ENCODE data around the gene RABEP2.
"Not testable (repeated sequence)": the region's sequence is repeated elsewhere in the genome, so short reads cannot be mapped to it uniquely, and the experiment has no call there.

Gene RABEP2

GRCh38 chr16:28875134-28876018 lies 49.7 kb downstream of the RABEP2 start:
- H3K4me3 ChIP-seq (ENCODE audit: low read depth, low read length), result no peak overlapping the region
- no peak for DNase-seq (ENCODE audit: low read depth)
- no peak for TF ChIP-seq CTCF (IDR thresholded peaks at IDR 0.05; ENCODE audit: control insufficient read depth, extremely low read depth, insufficient read depth)

- H3K4me3 ChIP-seq (ENCODE audit: low read depth, low read length), result no peak overlapping the region
- no peak for TF ChIP-seq CTCF (IDR thresholded peaks at IDR 0.05; ENCODE audit: control insufficient read depth, extremely low read depth, insufficient read depth)
- DNase-seq (ENCODE audit: low read depth), result no peak
Measured at GRCh38 chr16:28874406-28874805, 50.6 kb downstream of the RABEP2 start.

GRCh38 chr16:28873543-28874201 lies 51.4 kb downstream of the RABEP2 start:
- TF ChIP-seq CTCF (IDR thresholded peaks at IDR 0.05; ENCODE audit: control insufficient read depth, extremely low read depth, insufficient read depth), result peak; percentile 53
- DNase-seq (ENCODE audit: low read depth), result no peak
- H3K4me3 ChIP-seq (ENCODE audit: low read depth, low read length), result no peak overlapping the region

- TF ChIP-seq CTCF (IDR thresholded peaks at IDR 0.05; ENCODE audit: control insufficient read depth, extremely low read depth, insufficient read depth), result no peak
- no peak overlapping the region for H3K4me3 ChIP-seq (ENCODE audit: low read depth, low read length)
- no peak for DNase-seq (ENCODE audit: low read depth)
Measured at GRCh38 chr16:28872952-28873351, 52.1 kb downstream of the RABEP2 start.

- H3K4me3 ChIP-seq (ENCODE audit: low read depth, low read length), result no peak overlapping the region
- TF ChIP-seq CTCF (IDR thresholded peaks at IDR 0.05; ENCODE audit: control insufficient read depth, extremely low read depth, insufficient read depth), result no peak
- no peak for DNase-seq (ENCODE audit: low read depth)
Measured at GRCh38 chr16:28869201-28869600, 55.8 kb downstream of the RABEP2 start.

- H3K4me3 ChIP-seq (ENCODE audit: low read depth, low read length); DNase-seq (ENCODE audit: low read depth): not testable (repeated sequence)
Measured at GRCh38 chr16:28867646-28868045, 57.4 kb downstream of the RABEP2 start.

GRCh38 chr16:28867241-28867640 lies 57.8 kb downstream of the RABEP2 start:
- no peak for DNase-seq (ENCODE audit: low read depth)
- H3K4me3 ChIP-seq (ENCODE audit: low read depth, low read length), result no peak overlapping the region
- TF ChIP-seq CTCF (IDR thresholded peaks at IDR 0.05; ENCODE audit: control insufficient read depth, extremely low read depth, insufficient read depth), result no peak

Measured in LNCaP clone FGC (cell line).